KMS-11 (cell line): ENCODE data around the gene PDE4A.
"Not testable (repeated sequence)": the region's sequence is repeated elsewhere in the genome, so short reads cannot be mapped to it uniquely, and the experiment has no call there.

Source experiments
- H2AFZ ChIP-seq: fragments of 200-600 bp; sonication (generic); 2 replicates; pipeline ENCODE4 v1.6.1; 2016; ENCODE audit warnings: antibody characterized with exemption, mixed run types, low read depth
- H3K27ac ChIP-seq: fragments of 200-600 bp; sonication (generic); 2 replicates; pipeline ENCODE4 v1.6.1; 2016; ENCODE audit warnings: mild to moderate bottlenecking, mixed run types
- H3K27me3 ChIP-seq: fragments of 200-600 bp; sonication (generic); 2 replicates; pipeline ENCODE4 v1.6.1; 2017; ENCODE audit warnings: mild to moderate bottlenecking, low read depth, mixed run types, moderate library complexity; ENCODE audit not compliant: insufficient read depth
- H3K36me3 ChIP-seq: fragments of 200-600 bp; sonication (generic); 2 replicates; pipeline ENCODE4 v1.6.1; 2017; ENCODE audit warnings: mild to moderate bottlenecking, mixed run types; ENCODE audit not compliant: insufficient read depth
- H3K4me1 ChIP-seq: fragments of 200-600 bp; sonication (generic); 2 replicates; pipeline ENCODE4 v1.6.1; 2016; ENCODE audit warnings: mild to moderate bottlenecking, low read depth, mixed run types; ENCODE audit not compliant: poor library complexity, severe bottlenecking
- H3K4me2 ChIP-seq: fragments of 200-600 bp; sonication (generic); 2 replicates; pipeline ENCODE4 v1.7.0; 2016; ENCODE audit warnings: mild to moderate bottlenecking, mixed run types
- H3K4me3 ChIP-seq: fragments of 200-600 bp; sonication (generic); IDR thresholded peaks from 2 replicates; pipeline ENCODE4 v1.6.1; 2017; ENCODE audit warnings: low read depth, low read length, mixed read lengths; ENCODE audit not compliant: insufficient read depth
- H3K79me2 ChIP-seq: fragments of 200-600 bp; sonication (generic); 2 replicates; pipeline ENCODE4 v1.6.1; 2016; ENCODE audit warnings: low read depth, mixed run types; ENCODE audit not compliant: insufficient read depth
- H3K9ac ChIP-seq: fragments of 200-600 bp; sonication (generic); 2 replicates; pipeline ENCODE4 v1.6.1; 2016; ENCODE audit warnings: mild to moderate bottlenecking, mixed run types
- H4K20me1 ChIP-seq: fragments of 200-600 bp; sonication (generic); 2 replicates; pipeline ENCODE4 v1.6.1; 2016; ENCODE audit warnings: mild to moderate bottlenecking, mixed run types; ENCODE audit not compliant: insufficient read depth
- TF ChIP-seq, protein P1 (sequence below): fragments of 200-600 bp; sonication (generic); conservative IDR thresholded peaks from 2 replicates; pipeline ENCODE4 v1.6.1; 2017; ENCODE audit warnings: low read depth, mild to moderate bottlenecking, antibody characterized with exemption, low read length, moderate library complexity, mixed read lengths

The PDE4A gene

DNA sequence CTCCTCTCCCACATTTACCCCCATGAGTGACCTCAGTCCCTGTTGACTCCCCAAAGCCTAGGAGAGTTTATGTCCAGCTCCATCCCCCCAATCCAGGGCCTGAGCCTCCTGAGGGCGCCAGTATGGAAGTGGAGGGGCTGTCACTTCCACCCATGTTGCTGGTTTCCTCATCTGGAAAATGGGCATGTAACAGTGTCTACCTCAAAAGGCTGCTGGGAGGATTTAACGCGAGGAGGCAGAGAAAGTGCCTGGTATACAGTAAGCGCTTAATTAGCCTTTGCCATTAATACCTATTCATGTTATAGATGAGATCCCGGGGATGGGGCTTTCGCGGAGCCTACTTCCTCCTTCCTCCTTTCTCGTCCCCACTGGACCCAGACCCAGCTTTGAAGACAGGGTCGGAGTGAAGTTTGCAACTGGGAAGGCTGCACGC lies 40.4 kb upstream of the PDE4A start:
- peaks cover 17% of the 10 kb centered on the region; the same call in 1 of the 2 replicates for H3K79me2 ChIP-seq
- TF ChIP-seq, protein P1, sequence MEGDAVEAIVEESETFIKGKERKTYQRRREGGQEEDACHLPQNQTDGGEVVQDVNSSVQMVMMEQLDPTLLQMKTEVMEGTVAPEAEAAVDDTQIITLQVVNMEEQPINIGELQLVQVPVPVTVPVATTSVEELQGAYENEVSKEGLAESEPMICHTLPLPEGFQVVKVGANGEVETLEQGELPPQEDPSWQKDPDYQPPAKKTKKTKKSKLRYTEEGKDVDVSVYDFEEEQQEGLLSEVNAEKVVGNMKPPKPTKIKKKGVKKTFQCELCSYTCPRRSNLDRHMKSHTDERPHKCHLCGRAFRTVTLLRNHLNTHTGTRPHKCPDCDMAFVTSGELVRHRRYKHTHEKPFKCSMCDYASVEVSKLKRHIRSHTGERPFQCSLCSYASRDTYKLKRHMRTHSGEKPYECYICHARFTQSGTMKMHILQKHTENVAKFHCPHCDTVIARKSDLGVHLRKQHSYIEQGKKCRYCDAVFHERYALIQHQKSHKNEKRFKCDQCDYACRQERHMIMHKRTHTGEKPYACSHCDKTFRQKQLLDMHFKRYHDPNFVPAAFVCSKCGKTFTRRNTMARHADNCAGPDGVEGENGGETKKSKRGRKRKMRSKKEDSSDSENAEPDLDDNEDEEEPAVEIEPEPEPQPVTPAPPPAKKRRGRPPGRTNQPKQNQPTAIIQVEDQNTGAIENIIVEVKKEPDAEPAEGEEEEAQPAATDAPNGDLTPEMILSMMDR = no peak
- H3K4me2 ChIP-seq = peak overlapping the region; percentile 94
- H3K36me3 ChIP-seq = no peaks in the 10 kb centered on the region
- peak overlapping the region; percentile 99 for H2AFZ ChIP-seq
- H4K20me1 ChIP-seq = no peaks in the 10 kb centered on the region
- peak overlapping the region; percentile 79 for H3K9ac ChIP-seq
- H3K4me1 ChIP-seq = peaks cover 13% of the 10 kb centered on the region
- H3K27ac ChIP-seq = peak overlapping the region; percentile 49
- H3K27me3 ChIP-seq = no peaks in the 10 kb centered on the region
- no peak overlapping the region for H3K4me3 ChIP-seq

GRCh38 chr19:10380313-10381102 lies 39.8 kb upstream of the PDE4A start, which contains the start of gene TYK2:
TYK2 (minus strand) TSS chr19:10380572; CDS start chr19:10378406, 2,166 bp downstream.
- Histone ChIP-seq H2AFZ (peak within 1 kb of the TSS; percentile 99), H3K27ac (peak within 1 kb of the TSS; percentile 57), H3K4me2 (peak within 1 kb of the TSS; percentile 94), H3K27me3 (no peaks in the 10 kb centered on the region), H3K4me3 (no peak within 1 kb of the TSS), H4K20me1 (no peaks in the 10 kb centered on the region), H3K79me2 (peaks cover 17% of the 10 kb centered on the region; the same call in 1 of the 2 replicates), H3K4me1 (peaks cover 13% of the 10 kb centered on the region), H3K9ac (peak within 1 kb of the TSS; percentile 79), H3K36me3 (no peaks in the 10 kb centered on the region)
- TF ChIP-seq, protein P1 = no peak

DNA sequence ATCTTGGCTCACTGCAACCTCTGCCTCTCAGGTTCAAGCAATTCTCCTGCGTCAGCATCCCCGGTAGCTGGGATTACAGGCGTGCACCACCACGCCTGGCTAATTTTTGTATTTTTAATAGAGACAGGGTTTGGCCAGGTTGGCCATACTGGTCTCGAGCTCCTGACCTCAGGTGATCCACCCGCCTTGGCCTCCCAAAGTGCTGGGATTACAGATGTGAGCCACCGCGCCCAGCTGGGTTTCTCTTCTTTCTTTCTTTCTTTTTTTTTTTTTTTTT lies 37.2 kb upstream of the PDE4A start:
- not testable (repeated sequence) for H3K4me2 ChIP-seq, H4K20me1 ChIP-seq, H3K4me3 ChIP-seq, H3K27ac ChIP-seq, H3K27me3 ChIP-seq, H2AFZ ChIP-seq, H3K36me3 ChIP-seq, H3K9ac ChIP-seq
- Histone ChIP-seq H3K79me2 (peaks cover 16% of the 10 kb centered on the region; the same call in 1 of the 2 replicates), H3K4me1 (peaks cover 33% of the 10 kb centered on the region)

- no peaks in the 10 kb centered on the region for H3K27me3 ChIP-seq
- no peak overlapping the region for H3K4me2 ChIP-seq
- no peak overlapping the region for H3K9ac ChIP-seq
Observed at GRCh38 chr19:10384580-10384979, 35.8 kb upstream of the PDE4A start.

More at GRCh38 chr19:10384580-10384979, 35.8 kb upstream of the PDE4A start:
- Histone ChIP-seq H4K20me1 (no peaks in the 10 kb centered on the region), H3K4me1 (peaks cover 41% of the 10 kb centered on the region), H2AFZ (no peak overlapping the region), H3K4me3 (no peak overlapping the region), H3K79me2 (peaks cover 8% of the 10 kb centered on the region; the same call in 1 of the 2 replicates), H3K27ac (no peak overlapping the region), H3K36me3 (no peaks in the 10 kb centered on the region)
- TF ChIP-seq, protein P1 = no peak
